HG03378 (cell line): ENCODE measurements around the gene LGR5.

Source experiments
- ATAC-seq: cut with Tn5 transposase; IDR thresholded peaks from one replicate; pipeline ENCODE4 v1.9.1; 2021; ENCODE audit warnings: mild to moderate bottlenecking, moderate library complexity; ENCODE audit not compliant: unreplicated experiment

Gene LGR5

GRCh38 chr12:71589478-71589881 is 149.9 kb downstream of the LGR5 start:
- ATAC-seq, result no peak

GRCh38 chr12:71591601-71592000 is 152.0 kb downstream of the LGR5 start:
- ATAC-seq, result no peak

GRCh38 chr12:71592841-71593240 is 153.2 kb downstream of the LGR5 start:
- ATAC-seq, result no peak

- no peak for ATAC-seq
Measured at GRCh38 chr12:71594214-71594948, 154.8 kb downstream of the LGR5 start.

- no peak for ATAC-seq
Measured at GRCh38 chr12:71599210-71599609, 159.6 kb downstream of the LGR5 start.

- no peak for ATAC-seq
Measured at GRCh38 chr12:71601546-71601945, 161.9 kb downstream of the LGR5 start.

GRCh38 chr12:71602761-71603577 is 163.4 kb downstream of the LGR5 start:
- ATAC-seq, result no peak

- ATAC-seq, result no peak
Measured at GRCh38 chr12:71605039-71605438, 165.4 kb downstream of the LGR5 start.

- ATAC-seq, result no peak
Measured at GRCh38 chr12:71607494-71608330, 168.1 kb downstream of the LGR5 start.

- ATAC-seq, result no peak
Measured at GRCh38 chr12:71610031-71610795, 170.6 kb downstream of the LGR5 start.

GRCh38 chr12:71621938-71622337 is 182.3 kb downstream of the LGR5 start:
- ATAC-seq, result no peak

GRCh38 chr12:71625476-71625875 is 185.9 kb downstream of the LGR5 start:
- ATAC-seq, result no peak

GRCh38 chr12:71626098-71626497 is 186.5 kb downstream of the LGR5 start:
- no peak for ATAC-seq

- ATAC-seq, result no peak
Measured at GRCh38 chr12:71626768-71627167, 187.2 kb downstream of the LGR5 start.

- no peak for ATAC-seq
Measured at GRCh38 chr12:71627438-71628002, 187.9 kb downstream of the LGR5 start.
